ENCODE results near the gene CFAP61. TPM values are rescaled to one million over a fixed set of nuclear protein-coding genes. Genes with fewer than 3 reads are reported as not detected.

CFAP61 gene
- total and polyA plus RNA-seq, 10 donors, result 0.06 to 0.17 TPM; not detected in 8

DNA sequence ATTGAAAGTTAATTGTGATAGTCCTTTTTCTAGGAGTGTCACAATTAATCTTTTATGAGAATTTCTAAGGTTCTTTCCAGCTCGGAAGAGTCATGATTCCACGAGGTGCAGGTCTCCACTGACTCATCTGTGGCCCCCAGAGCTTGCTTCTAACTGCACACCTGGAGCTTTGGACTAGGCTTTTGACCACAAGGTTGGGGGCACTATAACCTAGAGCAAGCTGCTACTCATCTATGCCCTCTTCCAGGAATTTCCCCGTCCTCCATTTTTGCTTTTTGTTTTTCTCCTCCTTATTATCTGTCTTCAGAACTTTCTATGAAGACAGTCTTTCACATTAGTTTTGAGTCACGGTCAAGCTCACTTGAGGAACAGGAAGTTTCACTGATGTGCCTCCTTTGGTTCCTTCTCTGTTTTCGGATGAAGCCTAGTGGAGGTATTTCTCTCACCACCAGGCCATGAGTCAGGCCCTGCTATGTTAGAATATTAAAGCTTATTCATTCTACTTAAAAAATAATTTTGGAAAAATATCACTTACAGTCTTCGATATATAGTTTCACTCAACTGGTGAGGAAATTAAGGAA, 196.4 kb downstream of the CFAP61 start:
- Histone ChIP-seq H3K4me3 (no peak overlapping the region), H3K36me3 (no peaks in the 10 kb centered on the region)

DNA sequence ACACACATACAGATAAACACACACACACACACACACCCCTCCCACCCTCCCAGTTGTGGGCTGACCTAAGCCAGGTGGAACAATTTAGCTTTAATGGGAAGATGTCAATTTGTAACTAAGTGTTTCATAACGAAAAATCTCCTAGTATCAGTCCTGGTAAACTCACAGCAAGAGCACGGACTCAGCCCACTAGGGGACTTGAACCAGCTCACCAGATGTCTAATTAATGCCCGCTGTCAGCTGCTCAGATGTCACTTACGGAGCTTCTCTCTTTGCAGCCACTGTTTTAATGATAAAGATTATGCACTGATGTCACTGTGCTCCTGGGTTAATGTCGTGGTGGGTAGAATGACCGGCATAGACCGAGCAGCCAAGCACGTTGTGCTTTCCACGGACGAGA, 199.0 kb downstream of the CFAP61 start:
- DNase-seq, result no peak
- intact Hi-C loops (cut with DNase I; ENCODE audit: low total_unique reads), result no loop called here
- Histone ChIP-seq H3K27ac (no peak overlapping the region), H3K4me3 (no peak overlapping the region), H3K9me3 (no peaks in the 10 kb centered on the region), H3K27me3 (replicated peaks in 1 of 7) (peaks cover 0 to 12% (median 0%) of the 10 kb centered on the region in 7 donors), H3K36me3 (no peaks in the 10 kb centered on the region), H3K4me1 (no peaks in the 10 kb centered on the region)
- 70 to 86% (median 80%) methylated on average over 7 to 10 of the region's 10 CpGs for WGBS, 5 donors
- TF ChIP-seq, protein P1, sequence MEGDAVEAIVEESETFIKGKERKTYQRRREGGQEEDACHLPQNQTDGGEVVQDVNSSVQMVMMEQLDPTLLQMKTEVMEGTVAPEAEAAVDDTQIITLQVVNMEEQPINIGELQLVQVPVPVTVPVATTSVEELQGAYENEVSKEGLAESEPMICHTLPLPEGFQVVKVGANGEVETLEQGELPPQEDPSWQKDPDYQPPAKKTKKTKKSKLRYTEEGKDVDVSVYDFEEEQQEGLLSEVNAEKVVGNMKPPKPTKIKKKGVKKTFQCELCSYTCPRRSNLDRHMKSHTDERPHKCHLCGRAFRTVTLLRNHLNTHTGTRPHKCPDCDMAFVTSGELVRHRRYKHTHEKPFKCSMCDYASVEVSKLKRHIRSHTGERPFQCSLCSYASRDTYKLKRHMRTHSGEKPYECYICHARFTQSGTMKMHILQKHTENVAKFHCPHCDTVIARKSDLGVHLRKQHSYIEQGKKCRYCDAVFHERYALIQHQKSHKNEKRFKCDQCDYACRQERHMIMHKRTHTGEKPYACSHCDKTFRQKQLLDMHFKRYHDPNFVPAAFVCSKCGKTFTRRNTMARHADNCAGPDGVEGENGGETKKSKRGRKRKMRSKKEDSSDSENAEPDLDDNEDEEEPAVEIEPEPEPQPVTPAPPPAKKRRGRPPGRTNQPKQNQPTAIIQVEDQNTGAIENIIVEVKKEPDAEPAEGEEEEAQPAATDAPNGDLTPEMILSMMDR (IDR thresholded peaks at IDR 0.05 in 8 of 11, conservative IDR thresholded peaks at IDR 0.05 in 3 of 11), result no peak
- no peak for TF ChIP-seq POLR2A (IDR thresholded peaks at IDR 0.05)
- TF ChIP-seq POLR2AphosphoS5 (IDR thresholded peaks at IDR 0.05), result no peak

More for the DNA sequence above, 196.4 kb downstream of the CFAP61 start:
- Histone ChIP-seq H3K9me3 (peaks cover 0 to 8% (median 0%) of the 10 kb centered on the region in 8 donors), H3K4me1 (no peaks in the 10 kb centered on the region), H3K27me3 (replicated peaks in 1 of 7) (peaks cover 0 to 7% (median 0%) of the 10 kb centered on the region in 7 donors), H3K27ac (no peak overlapping the region)
- 61 to 71% (median 68%) methylated on average over 6 of the region's 6 CpGs for WGBS, 5 donors
- TF ChIP-seq, protein P1 (IDR thresholded peaks at IDR 0.05 in 8 of 11, conservative IDR thresholded peaks at IDR 0.05 in 3 of 11), result no peak
- TF ChIP-seq POLR2A (IDR thresholded peaks at IDR 0.05), result no peak
- no peak for TF ChIP-seq POLR2AphosphoS5 (IDR thresholded peaks at IDR 0.05)
- DNase-seq, result no peak
- intact Hi-C loops (cut with DNase I; ENCODE audit: low total_unique reads), result no loop called here

DNA sequence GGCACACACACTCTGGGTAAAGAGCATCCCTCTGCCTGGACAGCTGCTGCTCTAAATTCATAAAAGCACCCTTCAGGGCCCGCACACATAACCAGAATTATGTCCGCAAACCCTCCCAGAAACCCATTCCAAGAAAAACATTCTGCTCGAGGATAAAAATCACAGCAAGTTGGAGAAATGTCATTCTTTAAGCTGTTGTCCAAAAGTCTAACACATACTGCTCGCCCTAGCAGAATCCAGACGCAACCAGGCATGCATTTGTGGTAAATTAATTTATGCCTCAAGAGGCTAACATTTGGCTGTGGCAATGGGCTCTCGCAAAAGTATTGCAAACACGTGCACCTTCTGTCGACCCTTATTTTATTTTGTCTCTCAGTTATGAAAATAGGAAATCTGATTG, 199.5 kb downstream of the CFAP61 start:
- Histone ChIP-seq H3K27ac (no peak overlapping the region), H3K4me3 (no peak overlapping the region), H3K4me1 (no peaks in the 10 kb centered on the region), H3K36me3 (no peaks in the 10 kb centered on the region), H3K27me3 (replicated peaks in 1 of 7) (peaks cover 0 to 12% (median 0%) of the 10 kb centered on the region in 7 donors), H3K9me3 (no peaks in the 10 kb centered on the region)
- intact Hi-C loops (cut with DNase I; ENCODE audit: low total_unique reads), result no loop called here
- no peak for TF ChIP-seq POLR2A (IDR thresholded peaks at IDR 0.05)
- no peak for TF ChIP-seq POLR2AphosphoS5 (IDR thresholded peaks at IDR 0.05)
- TF ChIP-seq, protein P1 (IDR thresholded peaks at IDR 0.05 in 8 of 11, conservative IDR thresholded peaks at IDR 0.05 in 3 of 11), result no peak
- 82 to 92% (median 85%) methylated on average over 8 of the region's 8 CpGs for WGBS, 5 donors
- no peak for DNase-seq

DNA sequence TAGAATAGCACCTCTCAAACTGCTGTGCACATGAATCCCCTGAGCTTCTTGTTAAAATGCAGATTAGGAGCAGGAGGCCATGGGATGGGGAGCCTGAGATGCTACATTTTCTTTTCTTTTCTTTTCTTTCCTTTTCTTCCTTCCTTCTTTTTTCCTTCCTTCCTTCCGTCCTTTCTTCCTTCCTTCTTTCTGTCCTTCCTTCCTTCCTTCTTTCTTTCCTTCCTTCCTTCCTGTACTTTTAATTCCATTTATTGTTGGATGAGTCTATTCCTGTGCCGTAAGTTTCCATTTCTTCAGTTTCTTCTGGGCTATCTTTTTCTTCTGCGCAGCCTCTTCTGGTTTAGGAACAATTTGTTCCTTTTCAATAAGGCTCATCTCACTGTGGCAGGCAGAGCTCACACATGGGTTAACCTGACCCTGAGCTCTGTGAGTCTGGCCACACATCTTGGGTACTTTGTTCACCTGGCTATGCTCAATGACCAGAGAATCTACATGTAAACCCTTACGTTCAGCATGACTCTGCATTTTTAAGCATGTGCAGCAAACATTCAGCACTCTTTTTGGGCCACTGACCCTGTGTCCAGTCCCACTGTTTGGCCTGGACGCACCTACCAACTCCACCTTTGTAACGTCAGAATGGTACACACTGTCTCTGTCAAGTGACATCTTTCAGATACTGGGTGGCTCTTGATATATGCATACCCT, 200.9 kb downstream of the CFAP61 start:
- intact Hi-C loops (cut with DNase I; ENCODE audit: low total_unique reads), result no loop called here

More for the DNA sequence above, 200.9 kb downstream of the CFAP61 start:
- no peaks in the 10 kb centered on the region for H3K9me3 ChIP-seq
- WGBS, 5 donors, result 60 to 81% (median 75%) methylated on average over 6 of the region's 6 CpGs
- peaks cover 0 to 6% (median 0%) of the 10 kb centered on the region in 7 donors for H3K27me3 ChIP-seq (replicated peaks in 1 of 7)
- no peaks in the 10 kb centered on the region for H3K4me1 ChIP-seq
- no peak overlapping the region for H3K4me3 ChIP-seq
- H3K36me3 ChIP-seq, result no peaks in the 10 kb centered on the region
- DNase-seq, result no peak
- H3K27ac ChIP-seq, result no peak overlapping the region
- TF ChIP-seq POLR2A (IDR thresholded peaks at IDR 0.05), result no peak
- TF ChIP-seq POLR2AphosphoS5 (IDR thresholded peaks at IDR 0.05), result no peak
- TF ChIP-seq, protein P1 (IDR thresholded peaks at IDR 0.05 in 8 of 11, conservative IDR thresholded peaks at IDR 0.05 in 3 of 11), result no peak
